Neutrophil (primary cell): ENCODE results near the gene CIT.

ENCODE experiments used
- H3K27ac ChIP-seq: fragments of 200-600 bp; sonication (generic); 2 replicates; pipeline ENCODE4 v1.5.1; 2016; ENCODE audit warnings: mild to moderate bottlenecking, moderate library complexity
- H3K27me3 ChIP-seq: fragments of 200-600 bp; sonication (generic); 2 replicates; pipeline ENCODE4 v1.6.0; 2016; ENCODE audit warnings: mild to moderate bottlenecking
- H3K36me3 ChIP-seq: fragments of 200-600 bp; sonication (generic); 2 replicates; pipeline ENCODE4 v1.5.1; 2017
- H3K4me1 ChIP-seq, 2 experiments: fragments of 200-600 bp in 1 of 2; sonication (generic) in 1 of 2; 1 replicate in 1 of 2; 2 replicates in 1 of 2; pipeline versions ENCODE4 v1.5.1 to v1.6.1; 2013 to 2016; ENCODE audit warnings: low read depth in 1 of 2, low read length in 1 of 2, mild to moderate bottlenecking in 1 of 2, moderate library complexity in 1 of 2; ENCODE audit not compliant: control insufficient read depth in 1 of 2, insufficient read depth in 1 of 2
- H3K4me3 ChIP-seq, 2 experiments: fragments of 200-600 bp in 1 of 2; sonication (generic) in 1 of 2; 1 replicate in 1 of 2; 2 replicates in 1 of 2; pipeline ENCODE4 v1.5.1; 2013 to 2016; ENCODE audit warnings: low read depth in 1 of 2, low read length in 1 of 2, mild to moderate bottlenecking in 1 of 2, moderate library complexity in 1 of 2
- H3K9me3 ChIP-seq: fragments of 200-600 bp; sonication (generic); 2 replicates; pipeline ENCODE4 v1.5.1; 2016
- TF ChIP-seq, protein P1 (sequence below): fragments of 200-600 bp; sonication (generic); IDR thresholded peaks from 2 replicates; pipeline ENCODE4 v1.5.1; 2016; ENCODE audit warnings: antibody characterized with exemption

Gene CIT

DNA sequence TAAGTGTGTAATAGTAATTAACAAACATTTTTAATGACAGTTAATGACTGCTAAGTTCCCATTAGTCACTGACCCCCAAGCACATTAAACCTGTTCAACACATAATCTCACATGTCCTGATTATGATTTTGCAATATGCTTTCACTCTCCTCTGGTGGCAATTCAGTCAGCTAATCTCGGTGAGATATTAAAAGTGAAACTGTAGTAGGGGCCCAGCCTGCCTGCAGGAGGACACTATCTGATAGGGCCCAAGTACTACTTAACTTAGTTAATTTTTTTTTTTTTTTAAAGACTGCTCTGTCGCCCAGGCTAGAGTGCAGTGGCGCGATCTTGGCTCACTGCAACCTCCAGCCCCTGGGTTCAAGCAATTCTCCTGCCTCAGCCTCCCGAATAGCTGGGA is 48.8 kb downstream of the CIT start:
- Histone ChIP-seq H3K36me3 (peaks cover 50% of the 10 kb centered on the region), H3K4me3 (no peak overlapping the region), H3K27ac (no peak overlapping the region), H3K4me1 (no peaks in the 10 kb centered on the region), H3K9me3 (no peaks in the 10 kb centered on the region), H3K27me3 (no peaks in the 10 kb centered on the region)
- TF ChIP-seq, protein P1, sequence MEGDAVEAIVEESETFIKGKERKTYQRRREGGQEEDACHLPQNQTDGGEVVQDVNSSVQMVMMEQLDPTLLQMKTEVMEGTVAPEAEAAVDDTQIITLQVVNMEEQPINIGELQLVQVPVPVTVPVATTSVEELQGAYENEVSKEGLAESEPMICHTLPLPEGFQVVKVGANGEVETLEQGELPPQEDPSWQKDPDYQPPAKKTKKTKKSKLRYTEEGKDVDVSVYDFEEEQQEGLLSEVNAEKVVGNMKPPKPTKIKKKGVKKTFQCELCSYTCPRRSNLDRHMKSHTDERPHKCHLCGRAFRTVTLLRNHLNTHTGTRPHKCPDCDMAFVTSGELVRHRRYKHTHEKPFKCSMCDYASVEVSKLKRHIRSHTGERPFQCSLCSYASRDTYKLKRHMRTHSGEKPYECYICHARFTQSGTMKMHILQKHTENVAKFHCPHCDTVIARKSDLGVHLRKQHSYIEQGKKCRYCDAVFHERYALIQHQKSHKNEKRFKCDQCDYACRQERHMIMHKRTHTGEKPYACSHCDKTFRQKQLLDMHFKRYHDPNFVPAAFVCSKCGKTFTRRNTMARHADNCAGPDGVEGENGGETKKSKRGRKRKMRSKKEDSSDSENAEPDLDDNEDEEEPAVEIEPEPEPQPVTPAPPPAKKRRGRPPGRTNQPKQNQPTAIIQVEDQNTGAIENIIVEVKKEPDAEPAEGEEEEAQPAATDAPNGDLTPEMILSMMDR = no peak

DNA sequence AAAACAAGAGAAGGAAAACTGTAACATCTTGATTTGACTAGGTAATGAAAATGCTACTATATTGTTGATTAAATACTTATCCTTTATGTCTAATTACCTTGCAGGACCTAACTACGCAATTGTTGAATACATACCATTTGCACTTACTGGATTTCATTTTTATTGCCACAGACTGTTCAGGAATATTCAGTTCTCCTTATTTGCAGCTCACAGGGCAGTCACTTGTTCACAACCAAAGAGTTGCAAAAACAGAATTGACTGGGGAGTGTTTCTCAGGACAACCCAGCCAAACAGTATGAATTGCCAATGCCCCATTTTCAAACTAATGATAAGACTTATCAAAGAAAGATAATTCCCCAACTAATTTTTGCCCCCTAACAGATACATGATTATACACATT is 49.4 kb downstream of the CIT start:
- Histone ChIP-seq H3K27ac (no peak overlapping the region), H3K4me1 (no peaks in the 10 kb centered on the region), H3K9me3 (no peaks in the 10 kb centered on the region), H3K27me3 (no peaks in the 10 kb centered on the region), H3K4me3 (no peak overlapping the region), H3K36me3 (peaks cover 50% of the 10 kb centered on the region)
- TF ChIP-seq, protein P1 = no peak

DNA sequence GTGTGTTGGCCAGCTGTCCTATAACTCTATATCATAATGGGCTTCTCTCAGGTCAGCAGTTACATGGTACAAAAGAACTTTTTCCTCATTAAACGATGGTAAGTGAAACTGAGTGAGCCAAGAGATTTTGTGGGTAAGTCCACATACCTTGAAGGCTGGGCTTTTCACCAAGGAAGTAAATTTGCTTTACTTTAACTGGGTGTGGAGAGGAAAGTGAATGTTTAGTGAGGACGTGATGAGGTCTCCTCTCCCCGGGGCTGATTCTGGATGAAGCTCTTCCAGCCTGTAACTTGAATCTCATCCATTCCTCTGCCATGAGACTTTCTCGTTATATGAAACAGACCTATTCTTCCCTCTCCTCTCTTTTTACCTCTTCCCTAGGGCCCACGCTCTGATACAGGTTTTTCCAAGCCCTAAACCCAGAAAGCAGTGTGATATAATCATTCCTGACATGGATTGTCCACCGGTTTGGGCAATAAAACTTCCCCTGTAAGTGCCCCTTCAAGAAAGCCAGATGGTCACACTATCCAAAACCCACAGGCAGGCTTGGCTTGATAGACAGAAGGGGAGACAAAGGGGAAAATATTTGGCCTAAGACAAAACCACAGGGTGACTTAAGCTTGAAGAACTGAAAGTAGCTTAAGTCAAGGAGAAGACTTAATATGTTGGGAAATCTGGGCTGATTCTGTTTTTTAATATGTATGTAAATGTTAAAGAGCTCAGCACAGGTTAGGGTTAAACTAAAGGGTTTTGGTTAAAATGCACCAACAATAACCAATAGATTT is 50.3 kb downstream of the CIT start:
- no peaks in the 10 kb centered on the region for H3K9me3 ChIP-seq
- H3K36me3 ChIP-seq = peaks cover 53% of the 10 kb centered on the region
- H3K27me3 ChIP-seq = no peaks in the 10 kb centered on the region
- H3K4me3 ChIP-seq = no peak overlapping the region
- TF ChIP-seq, protein P1 = no peak
- no peaks in the 10 kb centered on the region for H3K4me1 ChIP-seq
- H3K27ac ChIP-seq = no peak overlapping the region

DNA sequence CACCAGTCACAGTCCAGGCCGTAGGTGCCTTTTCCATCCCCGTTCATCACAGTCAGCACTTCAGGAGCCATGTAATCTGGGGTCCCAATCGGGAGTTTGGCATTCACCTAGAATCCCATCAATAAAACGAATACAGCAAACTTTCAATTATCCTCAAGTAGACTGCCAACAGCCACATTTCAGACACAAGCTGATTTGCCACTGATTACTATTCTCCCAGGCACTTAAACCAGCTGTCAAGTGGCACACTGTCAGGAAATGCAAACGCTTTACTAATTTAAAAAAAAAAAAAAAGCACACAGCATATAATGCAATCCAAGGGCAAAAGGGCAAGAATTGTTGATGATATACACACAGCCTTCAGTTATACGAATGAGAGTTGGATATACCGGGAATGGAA is 51.9 kb downstream of the CIT start:
- Histone ChIP-seq H3K4me3 (no peak overlapping the region), H3K27ac (no peak overlapping the region), H3K4me1 (no peaks in the 10 kb centered on the region), H3K27me3 (no peaks in the 10 kb centered on the region), H3K9me3 (no peaks in the 10 kb centered on the region), H3K36me3 (peaks cover 57% of the 10 kb centered on the region)
- TF ChIP-seq, protein P1 = no peak

DNA sequence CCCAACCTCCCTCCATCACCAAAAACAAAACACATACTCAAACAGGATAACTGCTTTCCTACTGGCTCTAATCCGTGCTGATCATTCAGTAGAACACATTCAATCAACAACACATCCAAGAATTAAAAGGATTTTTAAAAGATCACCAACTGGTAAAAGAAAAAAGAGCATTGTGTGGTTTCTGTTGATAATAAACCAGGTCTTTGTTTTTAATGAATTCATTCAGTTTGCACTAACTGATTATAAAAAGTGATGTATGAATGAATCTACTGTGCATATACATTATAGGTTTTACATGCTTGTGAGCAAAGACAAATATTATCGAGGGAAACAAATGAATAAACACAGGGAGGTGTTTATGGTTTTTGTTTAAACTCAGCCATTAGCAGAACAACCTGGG is 55.1 kb downstream of the CIT start:
- H3K4me3 ChIP-seq = no peak overlapping the region
- TF ChIP-seq, protein P1 = no peak
- no peaks in the 10 kb centered on the region for H3K9me3 ChIP-seq
- no peaks in the 10 kb centered on the region for H3K27me3 ChIP-seq
- peaks cover 70% of the 10 kb centered on the region for H3K36me3 ChIP-seq
- no peaks in the 10 kb centered on the region for H3K4me1 ChIP-seq
- H3K27ac ChIP-seq = no peak overlapping the region
